Stimulated activated CD8-positive, alpha-beta memory T cell treated with anti-CD3 and anti-CD28 coated beads, Interleukin-4, amount 100 ng/mL, for 48 hours (primary cell): ENCODE results near the gene LY6G6F.

Experiments
- DNase-seq: peaks from one replicate; pipeline ENCODE4 v3.0.0-alpha.2; 2020

The LY6G6F gene

GRCh38 chr6:31742894-31743293 is 36.2 kb downstream of the LY6G6F start:
- no peak for DNase-seq

DNA sequence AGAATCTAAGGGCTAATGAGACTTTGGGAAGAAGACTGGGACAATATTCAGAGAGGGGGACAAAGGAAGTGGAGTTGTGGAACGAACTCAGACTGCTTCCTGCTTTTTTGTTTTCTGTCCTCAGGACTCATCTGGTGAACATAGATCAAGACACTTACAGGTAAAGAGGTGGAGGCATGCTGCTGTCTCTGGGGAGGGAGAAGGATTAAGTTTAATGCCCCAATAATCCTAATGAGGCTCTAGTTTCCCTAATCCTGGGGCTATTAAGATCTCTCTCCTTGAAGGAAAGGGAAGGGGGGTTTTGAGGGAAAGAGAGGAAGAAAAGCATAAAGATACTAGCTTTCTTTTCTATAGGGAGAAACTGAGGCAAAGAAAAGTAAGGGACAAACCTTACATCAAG is 37.8 kb downstream of the LY6G6F start:
- no peak for DNase-seq

DNA sequence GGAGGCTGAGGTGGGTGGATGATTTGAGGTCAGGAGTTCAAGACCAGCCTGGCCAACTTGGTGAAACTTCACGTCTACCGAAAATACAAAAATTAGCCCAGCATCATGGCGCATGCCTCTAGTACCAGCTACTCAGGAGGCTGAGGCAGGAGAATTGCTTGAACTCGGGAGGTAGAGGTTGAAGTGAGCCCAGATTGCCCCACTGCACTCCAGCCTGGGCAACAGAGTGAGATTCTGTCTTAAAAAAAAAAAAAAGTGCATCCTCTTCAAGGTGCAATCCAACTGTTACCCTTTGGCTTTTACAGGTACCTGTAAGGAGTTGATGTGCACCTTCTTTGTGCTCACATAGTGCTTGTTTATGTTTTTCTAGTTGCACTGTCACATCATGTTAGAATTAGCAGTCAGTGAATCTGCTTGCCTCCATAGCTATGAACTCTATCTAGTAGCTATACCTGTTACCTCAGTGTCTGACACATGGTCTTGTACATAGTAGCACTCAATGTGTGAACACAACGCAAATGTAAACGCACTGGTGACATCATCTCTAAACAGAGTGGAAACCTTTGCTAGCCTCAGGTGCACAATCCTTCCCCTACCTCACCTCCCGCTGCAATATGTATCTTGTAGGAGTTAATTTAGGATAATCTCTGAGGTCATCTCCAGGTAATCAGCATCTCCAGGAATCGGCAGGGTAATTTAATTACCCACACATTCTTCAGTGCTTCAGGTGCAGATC is 42.8 kb downstream of the LY6G6F start:
- no peak for DNase-seq

DNA sequence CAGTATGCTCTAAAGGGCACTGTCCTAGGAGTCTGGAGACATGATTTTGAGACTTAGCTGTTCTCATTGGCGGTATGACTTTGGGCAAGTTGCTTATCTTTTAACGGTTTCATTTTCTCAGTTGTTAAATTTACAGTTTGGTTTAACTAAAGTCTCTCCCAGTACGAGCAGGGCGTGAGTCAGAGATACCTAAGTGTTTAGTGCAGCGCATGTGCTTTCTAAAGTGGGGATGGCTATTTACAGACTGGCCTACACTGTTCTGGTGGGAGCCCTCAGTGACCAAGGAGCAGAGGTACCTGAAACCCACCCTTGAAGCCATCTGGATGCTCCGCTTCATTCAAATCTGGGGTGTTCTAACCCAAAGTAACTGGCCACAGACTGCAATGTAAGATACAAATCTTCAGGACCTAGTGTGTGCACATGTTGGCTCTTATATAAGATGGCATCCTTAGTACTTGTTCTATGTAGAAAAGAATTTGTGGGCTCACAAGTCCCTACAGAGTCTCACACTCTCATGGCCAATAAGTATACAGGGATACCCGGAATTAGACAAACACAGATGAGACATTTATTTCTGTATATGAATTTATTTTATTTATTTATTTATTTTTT is 43.9 kb downstream of the LY6G6F start:
- DNase-seq: no peak

DNA sequence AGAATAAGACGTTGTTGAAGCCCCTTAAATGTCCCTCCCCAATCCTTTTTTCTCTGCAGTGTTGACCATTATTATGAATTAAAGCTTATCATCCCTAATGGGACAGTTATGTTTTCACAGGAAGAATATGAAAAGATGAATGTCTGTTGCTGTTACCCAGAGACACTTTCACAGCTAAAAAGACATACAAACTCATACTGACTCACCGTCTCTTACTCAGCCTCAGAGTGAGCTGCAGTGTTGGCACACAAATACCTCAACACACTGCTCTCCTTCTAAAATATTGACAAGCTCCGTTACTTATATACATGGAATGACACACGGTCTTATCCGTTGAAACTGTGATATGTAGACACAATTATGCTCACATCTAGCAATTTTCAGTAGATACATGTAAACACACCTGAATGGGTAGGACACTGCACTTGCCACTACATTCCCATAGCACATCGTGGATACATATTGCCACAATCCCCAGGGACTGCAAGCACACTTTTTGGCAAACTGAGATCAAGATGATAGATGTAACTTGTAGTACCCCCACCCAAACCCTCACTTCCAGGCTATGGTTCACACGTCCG is 46.2 kb downstream of the LY6G6F start:
- no peak for DNase-seq

DNA sequence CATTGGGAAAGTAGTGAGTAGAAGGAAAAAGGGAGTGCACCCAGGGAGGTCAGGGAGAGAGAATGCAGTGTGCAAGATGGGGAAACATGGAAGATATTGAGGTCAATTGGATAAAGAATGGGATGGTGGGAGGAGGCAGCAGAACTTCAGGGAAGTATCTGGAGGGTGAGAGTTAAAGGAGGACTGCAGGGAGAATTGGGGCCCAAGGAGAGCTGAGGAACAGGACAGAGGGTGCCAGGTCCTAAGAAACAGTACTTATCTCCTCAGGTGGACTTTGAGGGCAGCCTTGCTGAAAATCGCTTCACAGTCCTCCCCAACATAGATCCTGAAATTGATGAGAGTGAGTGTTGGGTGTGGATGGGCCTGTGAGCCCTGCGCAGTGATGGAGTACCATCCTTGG is 51.6 kb downstream of the LY6G6F start:
- no peak for DNase-seq
